ENCODE data around the gene MRPL54. TPM values are rescaled to one million over a fixed set of nuclear protein-coding genes. Genes with fewer than 3 reads are reported as not detected.

The MRPL54 gene
- total and polyA plus RNA-seq, 2 experiments from 2014 or later = 42.2 to 86.8 TPM

DNA sequence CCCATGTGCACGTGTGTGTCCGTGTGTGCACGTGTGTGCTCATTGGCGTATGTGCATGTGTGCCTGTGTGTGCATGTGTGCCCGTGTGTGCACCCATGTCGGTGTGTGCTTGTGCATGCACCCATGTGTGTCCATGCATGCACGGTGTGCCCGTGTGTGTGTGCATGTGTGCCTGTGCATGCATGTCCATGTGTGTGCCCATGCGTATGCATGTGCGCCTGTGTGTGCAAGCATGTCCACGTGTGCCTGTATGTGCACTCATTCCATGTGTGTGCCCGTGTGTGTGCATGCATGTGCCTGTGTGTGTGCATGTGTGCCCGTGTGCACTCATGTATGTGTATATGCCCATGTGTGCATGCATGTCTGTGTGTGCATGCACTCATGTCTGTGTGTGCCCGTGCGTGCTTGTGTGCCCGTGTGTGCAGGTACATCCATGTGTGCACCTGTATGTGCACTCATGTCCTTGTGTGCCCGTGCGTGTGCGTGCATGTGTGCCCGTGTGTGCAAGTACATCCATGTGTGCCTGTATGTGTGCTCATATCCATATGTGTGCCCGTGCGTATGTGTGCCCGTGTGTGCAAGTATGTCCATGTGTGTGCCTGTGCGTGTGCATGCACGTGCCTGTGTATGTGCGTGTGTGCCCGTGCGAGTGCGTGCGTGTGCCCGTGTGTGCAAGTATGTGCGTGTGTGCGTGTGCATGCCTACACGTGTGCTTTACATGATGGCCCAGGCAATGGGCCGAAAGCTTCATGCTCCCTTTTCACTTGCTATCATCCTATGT is 45.3 kb downstream of the MRPL54 start:
- Histone ChIP-seq H3K79me2 (no peaks in the 10 kb centered on the region), H3K9me2 (replicated peaks; ENCODE audit: insufficient read depth) (no peaks in the 10 kb centered on the region), H3K4me3 (no peak overlapping the region), H4K20me1 (ENCODE audit: insufficient read depth, poor library complexity, severe bottlenecking) (no peaks in the 10 kb centered on the region), H3K27me3 (no peaks in the 10 kb centered on the region), H3K27ac (no peak overlapping the region), H2AFZ (no peak overlapping the region), H3K9me3 (ENCODE audit: low read depth) (no peaks in the 10 kb centered on the region), H3K36me3 (replicated peaks; ENCODE audit: insufficient read depth, low read depth) (no peaks in the 10 kb centered on the region), H3K4me1 (ENCODE audit: insufficient read depth) (no peaks in the 10 kb centered on the region), H3K4me2 (no peak overlapping the region)
- 99% methylated on average over 35 of the region's 35 CpGs for WGBS (ENCODE audit: low lambda C conversion rate, missing lambda C conversion rate)
- DNase-seq (ENCODE audit: low spot score) = no peak
- TF ChIP-seq EZH2phosphoT487 (IDR thresholded peaks at IDR 0.05; ENCODE audit: low read depth, severe bottlenecking, unreplicated experiment) (no peak), EZH2 (IDR thresholded peaks at IDR 0.05; ENCODE audit: borderline replicate concordance) (no peak)
- TF ChIP-seq, protein P1, sequence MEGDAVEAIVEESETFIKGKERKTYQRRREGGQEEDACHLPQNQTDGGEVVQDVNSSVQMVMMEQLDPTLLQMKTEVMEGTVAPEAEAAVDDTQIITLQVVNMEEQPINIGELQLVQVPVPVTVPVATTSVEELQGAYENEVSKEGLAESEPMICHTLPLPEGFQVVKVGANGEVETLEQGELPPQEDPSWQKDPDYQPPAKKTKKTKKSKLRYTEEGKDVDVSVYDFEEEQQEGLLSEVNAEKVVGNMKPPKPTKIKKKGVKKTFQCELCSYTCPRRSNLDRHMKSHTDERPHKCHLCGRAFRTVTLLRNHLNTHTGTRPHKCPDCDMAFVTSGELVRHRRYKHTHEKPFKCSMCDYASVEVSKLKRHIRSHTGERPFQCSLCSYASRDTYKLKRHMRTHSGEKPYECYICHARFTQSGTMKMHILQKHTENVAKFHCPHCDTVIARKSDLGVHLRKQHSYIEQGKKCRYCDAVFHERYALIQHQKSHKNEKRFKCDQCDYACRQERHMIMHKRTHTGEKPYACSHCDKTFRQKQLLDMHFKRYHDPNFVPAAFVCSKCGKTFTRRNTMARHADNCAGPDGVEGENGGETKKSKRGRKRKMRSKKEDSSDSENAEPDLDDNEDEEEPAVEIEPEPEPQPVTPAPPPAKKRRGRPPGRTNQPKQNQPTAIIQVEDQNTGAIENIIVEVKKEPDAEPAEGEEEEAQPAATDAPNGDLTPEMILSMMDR (IDR thresholded peaks at IDR 0.05; ENCODE audit: poor library complexity) = no peak

DNA sequence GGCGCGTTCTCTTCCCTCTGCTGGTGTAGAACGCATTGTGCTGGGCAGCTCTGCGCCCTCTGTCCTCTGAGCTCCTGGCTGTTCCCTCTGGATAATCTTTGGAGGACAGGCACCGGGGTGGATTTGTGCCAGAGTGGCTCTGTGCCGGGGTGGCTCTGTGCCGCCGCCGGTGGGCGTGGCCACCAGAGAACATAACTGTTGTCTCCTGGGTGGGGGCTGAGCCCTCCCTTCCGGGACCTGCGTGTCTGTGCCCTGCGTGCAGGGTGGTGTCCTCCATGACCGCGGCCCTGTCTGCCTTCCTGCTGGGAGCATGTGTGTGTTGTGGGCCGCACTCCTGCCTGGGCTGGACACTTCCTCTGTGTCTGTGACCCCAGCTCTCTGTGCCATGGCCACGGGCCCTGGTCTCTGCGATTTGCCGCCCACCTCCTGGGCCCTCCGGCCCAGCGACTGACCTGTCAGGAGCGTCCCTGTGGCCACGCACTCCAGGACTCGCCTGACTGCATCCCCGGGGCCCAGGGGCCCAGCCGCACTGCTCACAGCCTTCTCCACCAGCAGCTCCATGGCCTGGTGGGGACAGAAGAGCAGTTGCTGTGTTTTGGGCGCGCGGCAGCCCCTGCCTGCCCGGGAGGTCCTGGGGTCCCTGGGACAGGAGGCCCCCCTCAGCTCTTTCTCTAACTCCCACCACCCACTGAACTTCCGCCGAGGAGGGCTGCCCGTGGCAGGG is 46.1 kb downstream of the MRPL54 start:
- H3K36me3 ChIP-seq (replicated peaks; ENCODE audit: insufficient read depth, low read depth) = no peaks in the 10 kb centered on the region
- no peaks in the 10 kb centered on the region for H3K4me1 ChIP-seq (ENCODE audit: insufficient read depth)
- H3K9me2 ChIP-seq (replicated peaks; ENCODE audit: insufficient read depth) = no peaks in the 10 kb centered on the region
- no peaks in the 10 kb centered on the region for H3K79me2 ChIP-seq
- no peaks in the 10 kb centered on the region for H3K27me3 ChIP-seq
- no peak for TF ChIP-seq EZH2 (IDR thresholded peaks at IDR 0.05; ENCODE audit: borderline replicate concordance)
- no peak for TF ChIP-seq EZH2phosphoT487 (IDR thresholded peaks at IDR 0.05; ENCODE audit: low read depth, severe bottlenecking, unreplicated experiment)
- TF ChIP-seq, protein P1 (IDR thresholded peaks at IDR 0.05; ENCODE audit: poor library complexity) = no peak
- H3K4me3 ChIP-seq = no peak overlapping the region
- H4K20me1 ChIP-seq (ENCODE audit: insufficient read depth, poor library complexity, severe bottlenecking) = no peaks in the 10 kb centered on the region
- no peak overlapping the region for H2AFZ ChIP-seq
- no peak overlapping the region for H3K27ac ChIP-seq
- DNase-seq (ENCODE audit: low spot score) = no peak
- H3K9me3 ChIP-seq (ENCODE audit: low read depth) = no peaks in the 10 kb centered on the region
- H3K4me2 ChIP-seq = no peak overlapping the region
- 92% methylated on average over 30 of the region's 33 CpGs for WGBS (ENCODE audit: low lambda C conversion rate, missing lambda C conversion rate)

DNA sequence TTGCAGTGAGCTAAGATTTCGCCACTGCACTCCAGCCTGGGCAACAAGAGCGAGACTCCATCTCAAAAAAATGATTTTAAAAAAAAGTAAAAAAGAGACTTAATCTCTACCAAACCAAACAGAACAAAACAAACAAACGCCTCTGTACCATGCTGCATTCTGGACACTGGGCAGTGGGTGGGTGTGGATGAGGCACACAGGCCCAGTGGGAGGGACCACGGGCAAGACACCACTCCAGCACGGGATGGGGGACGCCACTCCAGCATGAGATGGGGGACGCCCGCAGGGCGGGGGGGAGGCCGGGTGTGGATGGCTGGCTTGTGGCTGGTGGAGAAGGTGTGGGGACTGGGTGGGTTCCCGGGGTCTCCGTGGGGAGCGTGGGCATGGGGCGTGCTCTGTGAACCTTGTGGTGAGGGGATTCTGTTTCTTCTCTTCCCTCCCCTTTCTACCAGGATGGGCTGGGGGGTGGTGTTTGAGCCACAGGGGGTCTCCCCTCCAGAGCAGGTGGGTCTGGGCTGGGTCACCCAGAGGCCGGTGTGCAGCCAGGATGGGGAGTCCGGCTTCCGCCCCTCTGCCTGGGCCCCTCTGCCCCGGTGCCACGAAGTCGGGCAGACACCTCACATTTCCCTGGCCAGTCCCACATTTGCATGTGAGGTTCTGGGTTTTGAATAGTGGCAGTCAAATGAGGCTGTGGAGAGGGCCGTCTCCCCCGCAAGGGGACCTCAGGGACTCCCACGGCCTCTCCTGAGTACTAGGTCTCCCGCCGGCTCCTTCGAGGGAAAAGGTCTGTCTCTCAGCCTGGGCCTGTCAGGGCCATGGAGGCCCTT is 47.6 kb downstream of the MRPL54 start:
- H3K4me2 ChIP-seq = no peak overlapping the region
- no peaks in the 10 kb centered on the region for H3K9me2 ChIP-seq (replicated peaks; ENCODE audit: insufficient read depth)
- H3K27ac ChIP-seq = no peak overlapping the region
- TF ChIP-seq EZH2 (IDR thresholded peaks at IDR 0.05; ENCODE audit: borderline replicate concordance) (no peak), EZH2phosphoT487 (IDR thresholded peaks at IDR 0.05; ENCODE audit: low read depth, severe bottlenecking, unreplicated experiment) (no peak)
- TF ChIP-seq, protein P1 (IDR thresholded peaks at IDR 0.05; ENCODE audit: poor library complexity) = no peak
- no peaks in the 10 kb centered on the region for H3K36me3 ChIP-seq (replicated peaks; ENCODE audit: insufficient read depth, low read depth)
- 83% methylated on average over 17 of the region's 26 CpGs for WGBS (ENCODE audit: low lambda C conversion rate, missing lambda C conversion rate)
- DNase-seq (ENCODE audit: low spot score) = no peak
- H2AFZ ChIP-seq = no peak overlapping the region
- no peaks in the 10 kb centered on the region for H3K79me2 ChIP-seq
- H3K27me3 ChIP-seq = no peaks in the 10 kb centered on the region
- H3K9me3 ChIP-seq (ENCODE audit: low read depth) = no peaks in the 10 kb centered on the region
- H3K4me1 ChIP-seq (ENCODE audit: insufficient read depth) = no peaks in the 10 kb centered on the region
- no peak overlapping the region for H3K4me3 ChIP-seq
- H4K20me1 ChIP-seq (ENCODE audit: insufficient read depth, poor library complexity, severe bottlenecking) = no peaks in the 10 kb centered on the region

Measured in hepatocyte (in vitro differentiated cells).